Suprapubic skin (tissue), 3 donors: ENCODE data around the gene CAMK1D.

Experiments used
- POLR2AphosphoS5 ChIP-seq, 3 donors: sonication (generic); formaldehyde crosslinking; IDR thresholded peaks; one replicate each; pipeline ENCODE4 v1.6.1; 2017; ENCODE audit warnings: antibody characterized with exemption in 3 of 3
- TF ChIP-seq, protein P1 (sequence below), 2 donors: fragments of 200-600 bp in 1 of 2; fragments of 450-650 bp in 1 of 2; sonication (generic) in 1 of 2; IDR thresholded peaks; one replicate each; pipeline ENCODE4 v1.5.1; 2016 to 2019; ENCODE audit warnings: antibody characterized with exemption in 2 of 2, mild to moderate bottlenecking in 1 of 2, moderate library complexity in 1 of 2

DNA sequence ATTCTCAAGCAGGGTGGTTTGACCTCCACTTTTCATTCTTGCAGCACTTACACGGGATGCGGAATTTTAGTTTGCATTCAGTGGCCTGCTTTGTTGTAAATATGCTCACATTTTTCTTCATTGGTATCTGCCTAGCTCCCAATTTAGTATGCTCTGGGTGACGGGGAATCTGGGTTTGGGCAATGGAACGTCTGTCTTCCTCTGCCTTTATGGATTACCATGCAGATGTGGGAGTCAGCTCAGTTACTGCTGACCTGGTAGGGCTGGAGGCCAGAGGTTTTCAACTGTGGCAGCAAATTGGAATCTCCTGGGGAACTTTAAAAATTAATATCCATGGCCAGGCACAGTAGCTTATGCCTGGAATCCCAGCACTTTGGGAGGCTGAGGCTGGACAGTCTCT lies 161.6 kb downstream of the CAMK1D start:
- TF ChIP-seq, protein P1, sequence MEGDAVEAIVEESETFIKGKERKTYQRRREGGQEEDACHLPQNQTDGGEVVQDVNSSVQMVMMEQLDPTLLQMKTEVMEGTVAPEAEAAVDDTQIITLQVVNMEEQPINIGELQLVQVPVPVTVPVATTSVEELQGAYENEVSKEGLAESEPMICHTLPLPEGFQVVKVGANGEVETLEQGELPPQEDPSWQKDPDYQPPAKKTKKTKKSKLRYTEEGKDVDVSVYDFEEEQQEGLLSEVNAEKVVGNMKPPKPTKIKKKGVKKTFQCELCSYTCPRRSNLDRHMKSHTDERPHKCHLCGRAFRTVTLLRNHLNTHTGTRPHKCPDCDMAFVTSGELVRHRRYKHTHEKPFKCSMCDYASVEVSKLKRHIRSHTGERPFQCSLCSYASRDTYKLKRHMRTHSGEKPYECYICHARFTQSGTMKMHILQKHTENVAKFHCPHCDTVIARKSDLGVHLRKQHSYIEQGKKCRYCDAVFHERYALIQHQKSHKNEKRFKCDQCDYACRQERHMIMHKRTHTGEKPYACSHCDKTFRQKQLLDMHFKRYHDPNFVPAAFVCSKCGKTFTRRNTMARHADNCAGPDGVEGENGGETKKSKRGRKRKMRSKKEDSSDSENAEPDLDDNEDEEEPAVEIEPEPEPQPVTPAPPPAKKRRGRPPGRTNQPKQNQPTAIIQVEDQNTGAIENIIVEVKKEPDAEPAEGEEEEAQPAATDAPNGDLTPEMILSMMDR (IDR thresholded peaks at IDR 0.05): no peak
- TF ChIP-seq POLR2AphosphoS5 (IDR thresholded peaks at IDR 0.05): no peak
